Neural cell (in vitro differentiated cells): ENCODE results near the gene TMEM131. TPM values are rescaled to one million over a fixed set of nuclear protein-coding genes. Genes with fewer than 3 reads are reported as not detected.

Experiments
- H2AFZ ChIP-seq: fragments of 200-600, 300-800 bp; sonication (generic), shearing (Covaris generic); 2 replicates; pipeline ENCODE4 v1.6.0; 2014; ENCODE audit warnings: low read depth, mild to moderate bottlenecking, antibody characterized with exemption, low read length, moderate library complexity
- H3F3A ChIP-seq: fragments of 200-600 bp; shearing (Covaris generic); 2 replicates; pipeline ENCODE4 v1.6.1; 2016; ENCODE audit warnings: mild to moderate bottlenecking, moderate library complexity, mixed read lengths, antibody characterized with exemption, low read length; ENCODE audit not compliant: insufficient read depth, poor library complexity, severe bottlenecking
- H3K27ac ChIP-seq: fragments of 200-600, 300-800 bp; sonication (generic), shearing (Covaris generic); 2 replicates; pipeline ENCODE4 v1.5.1; 2014; ENCODE audit warnings: mild to moderate bottlenecking, low read length, moderate library complexity
- H3K27me3 ChIP-seq: fragments of 300-800, 200-600 bp; sonication (generic), shearing (Covaris generic); 2 replicates; pipeline ENCODE4 v1.6.0; 2014; ENCODE audit warnings: mild to moderate bottlenecking, low read depth, low read length, moderate library complexity; ENCODE audit not compliant: insufficient read depth
- H3K36me3 ChIP-seq: fragments of 300-800, 200-600 bp; sonication (generic), shearing (Covaris generic); 2 replicates; pipeline ENCODE4 v1.5.1; 2014; ENCODE audit warnings: mild to moderate bottlenecking, antibody characterized with exemption, low read length, moderate library complexity; ENCODE audit not compliant: insufficient read depth
- H3K4me2 ChIP-seq: fragments of 300-800, 200-600 bp; sonication (generic), shearing (Covaris generic); 2 replicates; pipeline ENCODE4 v1.6.0; 2014; ENCODE audit warnings: mild to moderate bottlenecking, low read length
- H3K4me3 ChIP-seq: fragments of 300-800, 200-600 bp; sonication (generic), shearing (Covaris generic); 2 replicates; pipeline ENCODE4 v1.5.1; 2014; ENCODE audit warnings: mild to moderate bottlenecking, low read length, moderate library complexity
- H3K79me2 ChIP-seq: fragments of 200-600 bp; shearing (Covaris generic); replicated peaks from 2 replicates; pipeline ENCODE4 v1.6.0; 2014; ENCODE audit warnings: mild to moderate bottlenecking, low read length, moderate library complexity; ENCODE audit not compliant: insufficient read depth
- H3K9ac ChIP-seq: fragments of 300-800, 200-600 bp; sonication (generic), shearing (Covaris generic); 2 replicates; pipeline ENCODE4 v1.6.1; 2016; ENCODE audit warnings: mild to moderate bottlenecking, low read length, mixed read lengths
- H3K9me2 ChIP-seq: fragments of 200-600 bp; shearing (Covaris generic); 2 replicates; pipeline ENCODE4 v1.6.1; 2016; ENCODE audit warnings: mild to moderate bottlenecking, low read length, mixed read lengths; ENCODE audit not compliant: insufficient read depth
- H3K9me3 ChIP-seq: fragments of 200-600, 300-800 bp; sonication (generic), shearing (Covaris generic); 2 replicates; pipeline ENCODE4 v1.6.1; 2016; ENCODE audit warnings: mild to moderate bottlenecking, mixed run types, low read length, moderate library complexity, mixed read lengths
- H4K20me1 ChIP-seq: fragments of 200-600 bp; shearing (Covaris generic); 2 replicates; pipeline ENCODE4 v1.6.1; 2016; ENCODE audit warnings: mild to moderate bottlenecking, mixed run types; ENCODE audit not compliant: insufficient read depth
- CTCF ChIP-seq: fragments of 450-650 bp; IDR thresholded peaks from 2 replicates; pipeline ENCODE4 v1.5.1; 2014; ENCODE audit warnings: antibody characterized with exemption, mild to moderate bottlenecking, moderate library complexity; ENCODE audit not compliant: poor library complexity, severe bottlenecking
- EP300 ChIP-seq: fragments of 450-650 bp; conservative IDR thresholded peaks from 2 replicates; pipeline ENCODE4 v1.6.1; 2014; ENCODE audit warnings: antibody characterized with exemption, mild to moderate bottlenecking, moderate library complexity; ENCODE audit not compliant: poor library complexity, severe bottlenecking
- EZH2 ChIP-seq: fragments of 200-600, 300-800 bp; shearing (Covaris generic), sonication (generic); IDR thresholded peaks from 2 replicates; pipeline ENCODE4 v1.6.1; 2014; ENCODE audit warnings: antibody characterized with exemption, low read length, borderline replicate concordance, mild to moderate bottlenecking; ENCODE audit not compliant: insufficient read depth, poor library complexity, severe bottlenecking
- MXI1 ChIP-seq: fragments of 450-650 bp; conservative IDR thresholded peaks from 2 replicates; pipeline ENCODE4 v1.6.1; 2014; ENCODE audit warnings: antibody characterized with exemption, mild to moderate bottlenecking; ENCODE audit not compliant: poor library complexity, severe bottlenecking
- POLR2AphosphoS5 ChIP-seq: IDR thresholded peaks from 2 replicates; pipeline ENCODE4 v1.6.1; 2012
- RAD21 ChIP-seq: fragments of 450-650 bp; conservative IDR thresholded peaks from 2 replicates; pipeline ENCODE4 v1.6.1; 2014; ENCODE audit warnings: antibody characterized with exemption, mild to moderate bottlenecking, moderate library complexity
- REST ChIP-seq: IDR thresholded peaks from 2 replicates; pipeline ENCODE4 v1.6.1; 2012; ENCODE audit warnings: borderline replicate concordance
- SMC3 ChIP-seq: fragments of 450-650 bp; conservative IDR thresholded peaks from 2 replicates; pipeline ENCODE4 v1.6.1; 2014; ENCODE audit warnings: antibody characterized with exemption, mild to moderate bottlenecking, moderate library complexity; ENCODE audit not compliant: poor library complexity
- TAF1 ChIP-seq: IDR thresholded peaks from 2 replicates; pipeline ENCODE4 v1.6.1; 2012; ENCODE audit warnings: low read depth
- polyA plus RNA-seq: library from polyadenylated mRNA; depleted of rRNA; stranded (reverse); fragments of >200 nt; gene quantifications from 2 replicates; pipeline ENCODE4 v1.2.3, GENCODE V29; 2014

Gene TMEM131
- polyA plus RNA-seq, 1 donor from 2014 or later, result 9.6 TPM

GRCh38 chr2:97991081-97991856 is 4.5 kb downstream of the TMEM131 start:
- Histone ChIP-seq H3K4me2 (no peak overlapping the region), H3K9me2 (no peaks in the 10 kb centered on the region), H3K27me3 (no peaks in the 10 kb centered on the region), H3K9me3 (peaks cover 10% of the 10 kb centered on the region), H3K9ac (no peak overlapping the region), H3K4me3 (no peak overlapping the region), H3F3A (no peaks in the 10 kb centered on the region), H3K79me2 (peaks cover 87% of the 10 kb centered on the region), H3K36me3 (no peaks in the 10 kb centered on the region), H3K27ac (no peak overlapping the region), H2AFZ (no peak overlapping the region), H4K20me1 (no peaks in the 10 kb centered on the region)
- TF ChIP-seq POLR2AphosphoS5 (no peak), EZH2 (no peak), MXI1 (no peak), TAF1 (no peak), CTCF (no peak), EP300 (no peak), RAD21 (no peak), SMC3 (no peak), REST (no peak)

GRCh38 chr2:97988722-97989121 is 7.0 kb downstream of the TMEM131 start:
- Histone ChIP-seq H3K4me2 (no peak overlapping the region), H3K9me3 (peaks cover 10% of the 10 kb centered on the region), H3F3A (no peaks in the 10 kb centered on the region), H3K4me3 (no peak overlapping the region), H3K27me3 (no peaks in the 10 kb centered on the region), H3K36me3 (no peaks in the 10 kb centered on the region), H4K20me1 (no peaks in the 10 kb centered on the region), H3K9me2 (no peaks in the 10 kb centered on the region), H3K27ac (no peak overlapping the region), H3K79me2 (peaks cover 90% of the 10 kb centered on the region), H3K9ac (no peak overlapping the region), H2AFZ (no peak overlapping the region)
- TF ChIP-seq CTCF (no peak), POLR2AphosphoS5 (no peak), EP300 (no peak), TAF1 (no peak), MXI1 (no peak), SMC3 (no peak), RAD21 (no peak), EZH2 (no peak), REST (no peak)
